ENCODE data around the gene EFCAB6.
A peak's percentile ranks its signal among the peaks of the same experiment; 100 is the strongest.

Gene EFCAB6, protein sequence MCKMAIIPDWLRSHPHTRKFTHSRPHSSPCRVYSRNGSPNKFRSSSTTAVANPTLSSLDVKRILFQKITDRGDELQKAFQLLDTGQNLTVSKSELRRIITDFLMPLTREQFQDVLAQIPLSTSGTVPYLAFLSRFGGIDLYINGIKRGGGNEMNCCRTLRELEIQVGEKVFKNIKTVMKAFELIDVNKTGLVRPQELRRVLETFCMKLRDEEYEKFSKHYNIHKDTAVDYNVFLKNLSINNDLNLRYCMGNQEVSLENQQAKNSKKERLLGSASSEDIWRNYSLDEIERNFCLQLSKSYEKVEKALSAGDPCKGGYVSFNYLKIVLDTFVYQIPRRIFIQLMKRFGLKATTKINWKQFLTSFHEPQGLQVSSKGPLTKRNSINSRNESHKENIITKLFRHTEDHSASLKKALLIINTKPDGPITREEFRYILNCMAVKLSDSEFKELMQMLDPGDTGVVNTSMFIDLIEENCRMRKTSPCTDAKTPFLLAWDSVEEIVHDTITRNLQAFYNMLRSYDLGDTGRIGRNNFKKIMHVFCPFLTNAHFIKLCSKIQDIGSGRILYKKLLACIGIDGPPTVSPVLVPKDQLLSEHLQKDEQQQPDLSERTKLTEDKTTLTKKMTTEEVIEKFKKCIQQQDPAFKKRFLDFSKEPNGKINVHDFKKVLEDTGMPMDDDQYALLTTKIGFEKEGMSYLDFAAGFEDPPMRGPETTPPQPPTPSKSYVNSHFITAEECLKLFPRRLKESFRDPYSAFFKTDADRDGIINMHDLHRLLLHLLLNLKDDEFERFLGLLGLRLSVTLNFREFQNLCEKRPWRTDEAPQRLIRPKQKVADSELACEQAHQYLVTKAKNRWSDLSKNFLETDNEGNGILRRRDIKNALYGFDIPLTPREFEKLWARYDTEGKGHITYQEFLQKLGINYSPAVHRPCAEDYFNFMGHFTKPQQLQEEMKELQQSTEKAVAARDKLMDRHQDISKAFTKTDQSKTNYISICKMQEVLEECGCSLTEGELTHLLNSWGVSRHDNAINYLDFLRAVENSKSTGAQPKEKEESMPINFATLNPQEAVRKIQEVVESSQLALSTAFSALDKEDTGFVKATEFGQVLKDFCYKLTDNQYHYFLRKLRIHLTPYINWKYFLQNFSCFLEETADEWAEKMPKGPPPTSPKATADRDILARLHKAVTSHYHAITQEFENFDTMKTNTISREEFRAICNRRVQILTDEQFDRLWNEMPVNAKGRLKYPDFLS (N-terminal part only)

DNA sequence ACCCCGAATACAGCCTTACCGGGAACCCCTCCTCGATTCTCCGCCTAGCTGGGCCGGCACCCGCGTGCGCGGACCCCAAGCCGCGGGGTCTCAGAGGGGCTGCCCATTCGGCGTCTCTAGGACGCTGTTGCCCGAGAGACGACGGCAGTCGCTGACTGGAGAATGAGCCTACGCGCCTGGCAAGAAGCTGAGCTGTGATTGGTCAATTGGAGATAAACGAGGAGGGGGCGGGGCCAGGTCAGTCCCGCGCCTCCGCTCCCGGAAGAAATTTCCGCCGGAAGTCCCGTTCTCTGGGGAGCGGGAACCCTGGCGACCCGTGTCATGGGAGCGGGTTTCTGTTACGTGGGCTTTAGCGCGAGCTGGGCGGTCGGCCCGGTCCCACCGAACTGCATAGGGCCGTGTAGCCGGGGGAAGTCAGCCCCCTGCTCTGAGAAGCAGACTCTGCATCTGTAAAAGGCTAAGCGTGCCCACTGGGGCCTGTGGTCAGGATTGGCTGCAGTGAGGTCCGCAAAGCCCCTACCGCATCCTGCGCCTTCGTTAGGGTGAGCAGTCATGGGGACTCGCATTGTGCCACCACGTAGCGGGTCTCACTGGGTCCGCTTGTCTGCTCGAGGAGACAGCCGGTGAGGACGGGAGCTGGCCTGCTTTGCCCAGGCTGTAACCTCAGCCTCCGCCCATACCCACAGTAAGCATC is at the start of gene EFCAB6:
Gene EFCAB6, minus strand, starts transcription at position 157 of the 694 bp plus-strand sequence. CDS start 29,987 bp downstream, outside the sequence.
- peak; percentile 82 for DNase-seq

- no peak for DNase-seq
These were observed 49.4 kb upstream of the EFCAB6 start for GRCh38 chr22:43861529-43861928.

DNA sequence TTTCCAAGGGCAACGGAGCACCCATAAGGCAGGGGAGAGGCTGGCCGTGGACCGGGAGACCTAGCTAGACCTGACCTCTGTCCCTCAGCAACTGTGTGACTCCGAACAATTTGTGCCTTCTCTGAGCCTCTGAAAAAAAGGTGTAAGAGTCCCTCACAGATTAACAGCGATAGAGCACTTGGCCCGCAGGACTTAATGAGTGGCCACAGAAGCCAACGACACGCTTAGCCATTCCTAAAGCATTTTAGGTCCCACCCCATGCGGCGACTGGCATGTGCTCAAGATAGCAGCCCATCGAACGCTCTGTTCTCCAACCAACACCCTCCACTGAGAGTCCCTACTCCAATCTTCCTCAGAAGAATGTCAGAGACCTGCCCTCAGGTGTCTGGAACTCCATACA is 48.7 kb upstream of the EFCAB6 start:
- DNase-seq: no peak

DNA sequence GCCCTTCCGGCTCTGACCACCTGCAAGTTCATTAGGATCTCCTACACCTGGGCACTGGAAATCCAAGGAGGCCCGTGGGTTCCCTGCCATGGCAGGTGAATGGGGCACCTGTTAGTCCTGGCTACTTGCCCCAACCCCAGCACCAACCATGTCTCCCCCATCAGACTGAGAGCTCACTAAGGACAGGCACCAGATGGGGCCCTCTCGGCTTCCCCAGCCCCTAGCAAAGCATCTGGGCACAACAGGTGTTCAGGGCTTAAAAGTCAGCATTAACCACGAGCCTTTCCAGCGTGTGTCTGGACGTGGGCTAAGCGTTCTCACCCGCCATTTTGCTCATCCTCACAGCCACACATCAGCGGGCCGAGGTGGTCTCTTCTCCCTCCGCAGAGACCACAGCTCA is 48.0 kb upstream of the EFCAB6 start:
- DNase-seq: peak; percentile 52

DNA sequence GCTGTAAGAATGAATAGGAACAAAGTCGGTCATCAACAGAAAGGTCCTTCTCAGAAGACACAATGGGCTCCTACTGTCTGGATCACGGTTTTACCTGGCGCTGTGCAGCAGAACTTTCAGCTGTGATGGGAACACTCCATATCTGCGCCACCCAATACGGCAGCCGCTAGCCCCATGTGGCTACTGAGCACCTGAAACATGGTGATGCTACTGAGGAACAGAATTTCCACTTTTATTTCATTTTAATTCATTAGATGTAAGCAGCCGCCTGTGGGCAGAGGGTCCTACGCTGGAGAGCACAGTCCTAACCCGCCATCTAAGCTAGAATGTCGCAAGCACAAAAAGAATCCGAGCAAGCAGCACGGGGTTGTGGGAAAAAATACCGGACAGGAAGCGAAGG is 47.5 kb upstream of the EFCAB6 start:
- DNase-seq: no peak

- DNase-seq: no peak
These were observed 47.1 kb upstream of the EFCAB6 start for GRCh38 chr22:43859176-43859575.

- DNase-seq: no peak
These were observed 46.2 kb upstream of the EFCAB6 start for GRCh38 chr22:43858156-43858895.

- DNase-seq: no peak
These were observed 45.3 kb upstream of the EFCAB6 start for GRCh38 chr22:43857367-43857766.

DNA sequence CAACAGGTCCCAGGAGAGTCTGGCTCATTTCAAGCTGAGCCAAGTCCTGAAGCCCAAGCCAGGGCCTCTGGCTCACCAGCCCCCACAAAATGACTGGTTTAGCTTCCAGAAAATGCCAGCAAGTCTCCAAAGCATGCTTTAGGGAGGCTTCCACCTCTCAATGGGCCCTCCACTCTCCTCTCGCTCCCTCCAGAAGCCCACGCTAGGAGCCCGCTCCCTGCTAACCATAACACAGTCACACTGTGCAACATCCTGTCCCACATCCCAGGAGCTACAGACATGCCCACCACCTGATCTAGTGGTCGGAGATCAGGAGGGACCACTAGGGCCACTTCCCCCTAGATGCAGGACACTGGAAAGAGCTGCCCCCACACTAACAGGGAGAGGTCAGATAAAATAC is 43.3 kb upstream of the EFCAB6 start:
- DNase-seq: no peak

- no peak for DNase-seq
These were observed 42.7 kb upstream of the EFCAB6 start for GRCh38 chr22:43854786-43855271.

- DNase-seq: no peak
These were observed 42.1 kb upstream of the EFCAB6 start for GRCh38 chr22:43854121-43854785.

GRCh38 chr22:43853328-43853931 is 41.3 kb upstream of the EFCAB6 start:
- no peak for DNase-seq

GRCh38 chr22:43852573-43853327 is 40.6 kb upstream of the EFCAB6 start:
- no peak for DNase-seq

- DNase-seq: no peak
These were observed 39.8 kb upstream of the EFCAB6 start for GRCh38 chr22:43851979-43852307.

DNA sequence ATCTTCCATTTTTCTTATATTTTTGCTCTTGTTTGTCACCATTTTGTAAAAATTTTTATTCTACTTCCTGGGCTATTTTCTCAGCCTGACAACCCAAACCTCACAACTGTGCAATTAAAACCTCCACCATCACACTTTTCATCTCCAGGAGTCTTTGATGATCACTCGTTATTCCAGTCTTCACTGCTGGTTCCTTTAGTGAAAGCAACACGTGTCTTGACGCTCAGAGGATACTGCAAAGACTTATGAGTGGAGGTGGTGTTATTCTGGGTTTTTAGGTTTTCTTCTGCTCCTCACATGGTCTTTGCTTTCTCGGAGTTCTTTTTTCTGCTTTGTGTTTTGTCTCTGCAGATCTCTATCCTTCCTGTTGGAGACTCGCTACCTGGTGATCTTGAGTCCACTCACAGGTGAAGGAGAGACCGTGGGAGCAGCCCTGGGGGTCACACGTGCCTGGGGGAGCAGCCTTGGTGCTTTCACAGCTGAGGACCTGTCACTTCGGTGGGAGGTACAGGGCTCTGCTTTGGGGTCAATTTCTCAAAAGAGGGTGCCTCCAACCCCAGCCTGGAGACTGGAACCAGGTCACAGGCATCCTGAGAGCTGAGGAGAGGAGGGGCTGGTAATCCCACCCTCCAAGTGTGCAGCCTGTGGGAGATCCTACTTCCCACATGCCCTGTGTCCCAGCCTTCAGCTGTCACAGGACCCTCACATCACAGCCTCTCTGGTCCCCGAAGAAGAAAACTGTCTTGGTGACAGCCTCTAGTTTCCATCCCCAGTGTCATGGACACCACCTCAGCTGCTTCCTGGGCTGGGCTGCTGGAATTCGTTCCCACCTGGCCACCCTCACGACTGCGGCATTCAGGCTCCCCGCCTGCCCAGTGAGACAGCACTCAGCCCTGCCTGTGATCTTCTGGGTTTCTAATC is 39.2 kb upstream of the EFCAB6 start:
- no peak for DNase-seq

DNA sequence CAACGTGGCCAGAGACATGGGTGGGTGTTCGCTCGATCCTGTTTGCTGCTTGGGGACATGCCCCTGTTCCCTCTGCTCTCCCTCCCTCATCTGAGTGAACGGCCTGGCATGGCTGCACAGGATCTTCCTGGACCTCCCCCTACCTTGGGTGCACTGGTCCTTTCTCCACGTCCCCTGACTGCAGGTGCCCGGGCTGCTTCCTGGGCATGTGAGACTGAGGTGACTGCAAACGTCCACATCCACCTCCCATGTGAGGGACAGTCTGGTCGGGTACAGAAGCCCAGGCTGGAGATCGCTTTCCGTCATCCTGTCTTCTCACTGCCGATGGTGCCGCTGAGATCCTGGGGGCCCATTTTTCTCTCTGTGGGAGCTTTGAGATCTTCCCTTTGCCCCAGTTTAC is 38.4 kb upstream of the EFCAB6 start:
- no peak for DNase-seq

DNA sequence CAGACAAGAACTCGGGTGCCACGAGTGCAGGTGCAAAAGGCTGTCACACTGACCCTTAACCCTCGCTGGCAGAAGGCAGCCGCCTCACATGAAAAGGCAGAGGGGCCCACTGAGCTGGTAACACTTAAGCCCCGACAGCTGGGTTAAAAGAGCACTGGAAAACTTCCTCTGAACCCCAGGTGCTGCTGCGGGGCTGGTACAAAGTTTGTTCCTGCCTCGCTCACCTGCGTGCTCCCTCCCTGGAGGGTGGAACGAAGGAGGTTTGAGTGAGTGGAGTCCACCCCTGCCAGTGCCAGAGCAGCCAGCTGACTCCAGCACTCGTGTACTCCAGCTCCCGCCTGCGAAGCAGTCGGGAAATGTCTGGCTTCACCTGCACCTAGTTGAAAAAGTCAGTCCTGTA is 37.6 kb upstream of the EFCAB6 start:
- DNase-seq: no peak

DNA sequence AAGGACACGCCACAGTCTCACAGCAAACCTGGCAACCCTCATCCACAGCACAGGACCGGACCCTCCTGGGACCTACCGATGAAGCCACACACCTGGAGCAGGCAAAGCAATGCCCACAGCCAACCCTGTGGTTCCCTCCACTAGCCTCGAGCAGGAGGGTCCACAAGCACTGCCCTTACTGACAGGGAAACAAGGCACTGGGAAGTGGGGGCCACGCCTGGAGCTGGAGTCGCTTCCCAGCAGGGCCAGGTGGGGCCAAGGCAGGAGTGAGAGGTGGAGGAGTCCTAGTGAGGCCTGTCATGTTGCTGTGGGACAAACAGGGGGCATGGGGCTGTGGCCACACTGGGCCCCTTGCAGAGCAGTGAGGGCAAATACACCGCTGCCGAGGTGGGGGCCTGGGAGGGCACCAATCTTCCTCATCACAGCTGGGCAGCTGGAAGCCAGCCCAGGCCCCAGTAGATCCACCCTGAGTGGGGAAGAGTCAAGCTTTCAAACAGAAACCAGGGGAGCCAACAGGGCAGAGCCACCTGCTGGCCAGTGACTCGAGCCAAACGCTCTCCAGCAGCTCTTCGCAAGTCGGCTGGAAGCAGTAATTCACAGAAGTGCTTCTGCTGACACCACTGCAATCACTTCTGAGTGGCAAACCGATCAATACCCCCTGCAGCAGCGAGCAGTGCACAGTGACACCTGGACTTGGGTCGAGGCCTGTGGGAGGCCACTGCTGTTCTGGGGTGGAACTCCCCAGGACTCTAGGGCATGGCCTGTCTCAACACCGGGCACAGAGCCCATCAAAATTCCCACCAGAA is 36.5 kb upstream of the EFCAB6 start:
- no peak for DNase-seq
